ENCODE data around the gene TMEM161A.
"Not testable (repeated sequence)": the region's sequence is repeated elsewhere in the genome, so short reads cannot be mapped to it uniquely, and the experiment has no call there.

TMEM161A gene

GRCh38 chr19:19119325-19120237 lies 18.7 kb downstream of the TMEM161A start:
- H3K9ac ChIP-seq (ENCODE audit: low read length): no peak overlapping the region
- no peaks in the 10 kb centered on the region for H3K36me3 ChIP-seq (ENCODE audit: insufficient read depth, low read length)
- peaks cover 4% of the 10 kb centered on the region for H3K4me1 ChIP-seq (ENCODE audit: insufficient read depth, low read length)
- H3K9me3 ChIP-seq (ENCODE audit: low read length): no peaks in the 10 kb centered on the region
- no peaks in the 10 kb centered on the region for H3K27me3 ChIP-seq (ENCODE audit: control insufficient read depth in 1 of 2, insufficient read depth in 2 of 2, low read length in 2 of 2)
- H3K27ac ChIP-seq (ENCODE audit: low read depth, low read length): peak overlapping the region; percentile 41
- peak overlapping the region; percentile 14 to 18 for H3K4me3 ChIP-seq (ENCODE audit: low read depth in 1 of 2, low read length in 2 of 2)

- Histone ChIP-seq H3K4me3 (ENCODE audit: low read depth in 1 of 2, low read length in 2 of 2) (no peak overlapping the region), H3K4me1 (ENCODE audit: insufficient read depth, low read length) (peaks cover 4% of the 10 kb centered on the region), H3K27ac (ENCODE audit: low read depth, low read length) (no peak overlapping the region), H3K27me3 (ENCODE audit: control insufficient read depth in 1 of 2, insufficient read depth in 2 of 2, low read length in 2 of 2) (no peaks in the 10 kb centered on the region), H3K9me3 (ENCODE audit: low read length) (no peaks in the 10 kb centered on the region), H3K9ac (ENCODE audit: low read length) (no peak overlapping the region), H3K36me3 (ENCODE audit: insufficient read depth, low read length) (no peaks in the 10 kb centered on the region)
Observed at GRCh38 chr19:19115954-19116353, 22.3 kb downstream of the TMEM161A start.

- H3K27ac ChIP-seq (ENCODE audit: low read depth, low read length): no peak overlapping the region
- no peaks in the 10 kb centered on the region for H3K27me3 ChIP-seq (ENCODE audit: control insufficient read depth in 1 of 2, insufficient read depth in 2 of 2, low read length in 2 of 2)
- H3K4me3 ChIP-seq (ENCODE audit: low read depth in 1 of 2, low read length in 2 of 2): no peak overlapping the region
- H3K36me3 ChIP-seq (ENCODE audit: insufficient read depth, low read length): no peaks in the 10 kb centered on the region
- H3K9me3 ChIP-seq (ENCODE audit: low read length): no peaks in the 10 kb centered on the region
- no peaks in the 10 kb centered on the region for H3K4me1 ChIP-seq (ENCODE audit: insufficient read depth, low read length)
- no peak overlapping the region for H3K9ac ChIP-seq (ENCODE audit: low read length)
Observed at GRCh38 chr19:19113040-19113626, 25.1 kb downstream of the TMEM161A start.

GRCh38 chr19:19111967-19112580 lies 26.2 kb downstream of the TMEM161A start:
- H3K4me1 ChIP-seq (ENCODE audit: insufficient read depth, low read length): no peaks in the 10 kb centered on the region
- no peak overlapping the region for H3K9ac ChIP-seq (ENCODE audit: low read length)
- H3K9me3 ChIP-seq (ENCODE audit: low read length): no peaks in the 10 kb centered on the region

GRCh38 chr19:19111136-19111835 lies 27.0 kb downstream of the TMEM161A start:
- Histone ChIP-seq H3K9ac (ENCODE audit: low read length) (no peak overlapping the region), H3K27ac (ENCODE audit: low read depth, low read length) (no peak overlapping the region), H3K9me3 (ENCODE audit: low read length) (no peaks in the 10 kb centered on the region), H3K4me3 (ENCODE audit: low read depth in 1 of 2, low read length in 2 of 2) (no peak overlapping the region), H3K27me3 (ENCODE audit: control insufficient read depth in 1 of 2, insufficient read depth in 2 of 2, low read length in 2 of 2) (no peaks in the 10 kb centered on the region), H3K4me1 (ENCODE audit: insufficient read depth, low read length) (no peaks in the 10 kb centered on the region), H3K36me3 (ENCODE audit: insufficient read depth, low read length) (no peaks in the 10 kb centered on the region)

More at GRCh38 chr19:19111967-19112580, 26.2 kb downstream of the TMEM161A start:
- H3K36me3 ChIP-seq (ENCODE audit: insufficient read depth, low read length): no peaks in the 10 kb centered on the region
- no peak overlapping the region for H3K4me3 ChIP-seq (ENCODE audit: low read depth in 1 of 2, low read length in 2 of 2)
- no peaks in the 10 kb centered on the region for H3K27me3 ChIP-seq (ENCODE audit: control insufficient read depth in 1 of 2, insufficient read depth in 2 of 2, low read length in 2 of 2)
- no peak overlapping the region for H3K27ac ChIP-seq (ENCODE audit: low read depth, low read length)

GRCh38 chr19:19110410-19111135 lies 27.7 kb downstream of the TMEM161A start:
- Histone ChIP-seq H3K27me3 (ENCODE audit: control insufficient read depth in 1 of 2, insufficient read depth in 2 of 2, low read length in 2 of 2) (no peaks in the 10 kb centered on the region), H3K9ac (ENCODE audit: low read length) (no peak overlapping the region), H3K36me3 (ENCODE audit: insufficient read depth, low read length) (no peaks in the 10 kb centered on the region), H3K9me3 (ENCODE audit: low read length) (no peaks in the 10 kb centered on the region), H3K4me1 (ENCODE audit: insufficient read depth, low read length) (no peaks in the 10 kb centered on the region), H3K4me3 (ENCODE audit: low read depth in 1 of 2, low read length in 2 of 2) (no peak overlapping the region), H3K27ac (ENCODE audit: low read depth, low read length) (no peak overlapping the region)

GRCh38 chr19:19109601-19110000 lies 28.7 kb downstream of the TMEM161A start:
- H3K27ac ChIP-seq (ENCODE audit: low read depth, low read length): no peak overlapping the region
- H3K4me3 ChIP-seq (ENCODE audit: low read depth in 1 of 2, low read length in 2 of 2): no peak overlapping the region
- no peaks in the 10 kb centered on the region for H3K36me3 ChIP-seq (ENCODE audit: insufficient read depth, low read length)
- no peaks in the 10 kb centered on the region for H3K27me3 ChIP-seq (ENCODE audit: control insufficient read depth in 1 of 2, insufficient read depth in 2 of 2, low read length in 2 of 2)
- H3K9ac ChIP-seq (ENCODE audit: low read length): no peak overlapping the region
- no peaks in the 10 kb centered on the region for H3K9me3 ChIP-seq (ENCODE audit: low read length)
- no peaks in the 10 kb centered on the region for H3K4me1 ChIP-seq (ENCODE audit: insufficient read depth, low read length)

GRCh38 chr19:19107654-19108053 lies 30.6 kb downstream of the TMEM161A start:
- H3K9ac ChIP-seq (ENCODE audit: low read length): no peak overlapping the region
- H3K4me1 ChIP-seq (ENCODE audit: insufficient read depth, low read length): no peaks in the 10 kb centered on the region
- no peak overlapping the region for H3K4me3 ChIP-seq (ENCODE audit: low read depth in 1 of 2, low read length in 2 of 2)
- no peak overlapping the region for H3K27ac ChIP-seq (ENCODE audit: low read depth, low read length)
- H3K9me3 ChIP-seq (ENCODE audit: low read length): no peaks in the 10 kb centered on the region
- H3K27me3 ChIP-seq (ENCODE audit: control insufficient read depth in 1 of 2, insufficient read depth in 2 of 2, low read length in 2 of 2): no peaks in the 10 kb centered on the region
- no peaks in the 10 kb centered on the region for H3K36me3 ChIP-seq (ENCODE audit: insufficient read depth, low read length)

GRCh38 chr19:19106938-19107337 lies 31.3 kb downstream of the TMEM161A start:
- H3K36me3 ChIP-seq (ENCODE audit: insufficient read depth, low read length); H3K9ac ChIP-seq (ENCODE audit: low read length); H3K9me3 ChIP-seq (ENCODE audit: low read length); H3K4me3 ChIP-seq (ENCODE audit: low read depth in 1 of 2, low read length in 2 of 2); H3K4me1 ChIP-seq (ENCODE audit: insufficient read depth, low read length); H3K27ac ChIP-seq (ENCODE audit: low read depth, low read length); H3K27me3 ChIP-seq (ENCODE audit: control insufficient read depth in 1 of 2, insufficient read depth in 2 of 2, low read length in 2 of 2): not testable (repeated sequence)

GRCh38 chr19:19106056-19106551 lies 32.2 kb downstream of the TMEM161A start:
- peak overlapping the region; percentile 7 to 43 for H3K4me3 ChIP-seq (ENCODE audit: low read depth in 1 of 2, low read length in 2 of 2)
- no peaks in the 10 kb centered on the region for H3K9me3 ChIP-seq (ENCODE audit: low read length)
- H3K27me3 ChIP-seq (ENCODE audit: control insufficient read depth in 1 of 2, insufficient read depth in 2 of 2, low read length in 2 of 2): no peaks in the 10 kb centered on the region
- no peaks in the 10 kb centered on the region for H3K36me3 ChIP-seq (ENCODE audit: insufficient read depth, low read length)
- H3K27ac ChIP-seq (ENCODE audit: low read depth, low read length): no peak overlapping the region
- H3K4me1 ChIP-seq (ENCODE audit: insufficient read depth, low read length): no peaks in the 10 kb centered on the region
- H3K9ac ChIP-seq (ENCODE audit: low read length): peak overlapping the region; percentile 27

All from muscle layer of colon (tissue), 2 donors.